Fibroblast of skin of right quadriceps (primary cell): ENCODE data around the gene ITGB2.

Experiments
- DNase-seq: peaks from one replicate; pipeline ENCODE4 v3.0.0-alpha.2; 2013

Gene ITGB2

DNA sequence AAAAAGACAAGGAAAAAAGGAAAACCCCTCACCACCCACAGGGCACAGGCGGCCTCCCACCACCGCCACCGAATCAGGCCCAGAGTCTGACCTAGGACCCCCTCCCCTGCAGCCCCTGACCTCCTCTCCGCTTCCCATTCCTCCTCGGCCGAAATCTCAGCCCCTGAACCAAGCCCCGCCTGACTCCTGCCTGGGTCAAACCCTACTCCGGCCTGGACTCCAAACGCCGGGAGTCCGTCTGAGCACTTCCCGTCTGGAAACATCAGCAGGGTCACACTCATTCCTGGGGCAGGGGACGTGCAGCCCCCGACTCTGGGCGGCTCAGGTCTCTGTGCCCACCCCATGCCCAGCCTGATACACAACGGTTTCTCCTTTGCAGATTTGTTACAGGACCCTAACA is 76.4 kb downstream of the ITGB2 start:
- no peak for DNase-seq

DNA sequence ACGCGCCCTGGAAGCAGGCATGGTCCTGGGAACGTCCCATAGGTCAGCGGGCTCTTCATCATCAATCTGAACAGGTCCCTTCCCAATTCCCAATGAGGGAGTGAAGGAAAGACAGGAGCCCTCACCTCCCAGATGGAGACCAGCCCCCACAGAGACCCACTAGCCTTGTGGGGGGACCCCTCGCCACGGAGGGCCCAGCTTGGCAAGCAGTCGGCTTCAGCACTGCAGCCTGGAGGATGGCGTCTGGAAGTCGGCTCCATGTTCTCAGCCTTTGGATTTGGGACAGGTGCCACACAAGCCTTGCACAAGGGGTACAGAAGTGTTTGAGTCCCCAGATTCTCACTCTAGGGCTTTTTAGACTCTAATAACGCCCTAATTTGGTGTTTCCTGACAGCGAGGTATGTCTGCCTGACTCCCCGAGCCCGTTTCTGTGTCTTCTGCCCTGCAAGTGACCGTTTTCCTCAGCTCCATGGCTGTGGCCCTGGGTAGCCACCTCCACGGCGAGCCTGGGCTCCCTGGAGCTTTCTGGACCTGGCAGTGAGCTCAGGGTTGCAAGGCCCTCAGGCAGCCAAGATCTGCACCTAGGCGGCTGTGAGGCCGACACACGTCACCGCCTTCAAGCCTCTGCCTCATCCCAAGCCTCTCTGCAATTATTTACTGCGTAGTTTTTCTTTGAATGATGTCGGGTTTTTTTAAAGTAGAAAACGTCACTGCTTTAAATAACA is 77.8 kb downstream of the ITGB2 start:
- DNase-seq = no peak

DNA sequence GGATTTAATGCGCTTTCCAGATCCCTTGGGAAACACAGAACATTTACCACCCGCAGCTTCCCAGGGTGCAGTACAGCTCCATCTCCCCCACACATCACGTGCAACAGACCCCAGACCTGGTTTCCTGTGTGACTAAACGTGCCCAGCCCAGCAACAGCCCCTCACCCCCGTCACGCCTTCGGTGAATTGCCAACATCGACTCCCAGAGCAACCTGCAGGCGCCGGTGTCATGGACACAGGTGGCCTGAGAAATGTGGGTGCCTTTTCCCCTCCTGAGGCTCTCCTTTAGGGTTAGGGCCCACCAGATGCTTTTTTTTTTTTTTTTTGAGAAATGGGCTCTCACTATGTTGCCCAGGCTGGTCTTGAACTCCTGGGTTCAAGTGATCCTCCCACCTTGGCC is 78.6 kb downstream of the ITGB2 start:
- no peak for DNase-seq

DNA sequence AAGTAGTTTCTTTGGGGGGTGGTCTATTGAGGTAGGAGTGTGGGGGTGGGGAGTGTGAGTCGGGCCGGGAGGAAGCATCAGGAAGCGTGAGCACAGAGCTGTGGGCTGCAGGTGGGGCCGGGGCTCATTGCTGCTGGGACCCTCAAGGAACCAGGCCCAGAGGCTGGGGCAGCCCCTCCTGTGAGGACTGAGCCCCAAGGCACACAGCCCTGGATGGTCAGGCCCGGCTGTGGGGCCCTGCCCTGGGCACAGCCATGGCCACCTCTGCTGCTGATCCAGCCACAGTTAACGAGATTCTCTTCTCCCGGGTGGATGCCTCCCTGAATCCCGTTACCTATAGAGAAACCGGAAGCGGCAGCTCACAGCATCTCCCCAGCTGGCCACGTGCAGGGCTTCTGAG is 79.9 kb downstream of the ITGB2 start:
- DNase-seq = no peak

DNA sequence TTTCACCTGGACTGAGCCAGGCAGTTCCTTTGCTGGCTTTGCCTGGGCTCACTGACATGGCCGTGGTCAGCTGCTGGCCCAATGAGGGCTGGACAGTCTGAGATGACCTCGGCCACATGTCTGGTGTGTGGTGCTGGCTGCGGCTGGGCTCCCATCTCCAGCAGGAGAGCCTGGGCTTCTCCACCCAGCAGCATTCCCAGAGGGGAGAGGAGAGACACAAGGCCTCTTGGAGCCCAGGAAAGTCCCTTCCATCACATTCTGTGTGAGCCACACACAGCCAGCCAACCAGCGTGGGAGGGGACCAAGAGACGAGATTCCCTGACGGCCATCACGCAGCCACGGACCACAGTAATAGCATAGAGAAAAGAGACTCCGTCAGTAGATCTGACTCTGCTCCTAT is 81.7 kb downstream of the ITGB2 start:
- no peak for DNase-seq

DNA sequence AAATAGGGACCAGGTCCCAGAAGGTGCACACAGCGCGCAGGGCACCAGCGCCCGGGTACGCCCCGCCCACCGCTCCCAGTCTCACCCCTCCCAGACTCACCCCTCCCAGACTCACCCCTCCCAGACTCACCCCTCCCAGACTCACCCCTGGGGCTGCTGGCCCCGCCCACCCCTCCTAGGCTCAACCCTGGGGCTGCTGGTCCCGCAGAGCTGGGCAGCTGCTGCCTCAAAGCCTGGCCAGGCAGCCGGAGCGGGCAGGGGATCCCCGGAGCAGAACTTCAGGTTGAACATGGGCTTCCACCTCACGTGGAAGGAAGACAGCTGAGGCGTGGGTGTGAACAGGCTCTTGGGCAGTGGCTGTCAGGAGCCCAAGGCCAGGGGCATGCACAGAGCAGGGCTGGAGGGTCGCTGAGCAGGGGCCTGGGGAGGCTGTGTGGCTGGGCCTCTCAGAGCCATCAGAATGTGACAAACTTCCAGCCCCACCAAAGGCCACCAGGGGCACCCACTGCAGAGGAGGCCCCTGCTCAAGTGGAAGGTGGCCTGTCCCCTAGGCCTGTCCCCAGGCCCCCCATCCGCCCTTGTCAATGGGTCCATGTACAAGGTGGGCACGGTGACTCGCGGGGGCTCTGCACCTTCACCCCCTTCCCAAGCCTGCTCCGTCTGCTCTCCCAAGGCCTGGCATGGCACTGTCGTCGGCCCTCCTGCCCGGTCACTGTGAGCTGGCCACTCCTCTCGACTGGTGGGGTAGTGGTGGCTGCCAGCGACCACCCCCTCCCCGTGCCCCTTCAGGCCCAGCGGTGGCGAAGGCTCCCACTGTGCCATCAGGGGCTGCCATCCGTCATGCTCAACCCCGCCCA is 82.4 kb downstream of the ITGB2 start:
- DNase-seq = no peak

DNA sequence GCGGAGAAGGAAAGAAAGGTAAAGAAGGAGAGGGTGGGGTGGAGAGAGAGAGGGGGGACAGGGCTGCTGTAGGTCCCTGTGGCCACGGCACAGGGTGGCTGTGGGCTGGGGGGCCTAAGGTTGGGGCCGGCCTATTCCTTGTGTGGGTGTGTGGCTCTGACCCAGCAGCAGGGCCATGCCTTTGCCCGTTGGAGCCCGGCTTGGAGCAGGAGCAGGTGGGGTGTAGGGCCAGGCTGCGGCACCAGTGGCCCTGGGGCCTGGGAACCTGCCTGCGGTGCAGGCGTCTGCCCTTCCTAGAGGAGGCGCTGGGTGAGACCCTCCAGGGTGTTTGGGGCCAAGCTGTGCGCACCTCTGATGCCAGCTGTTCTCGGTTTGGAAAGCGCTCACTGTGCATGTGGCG is 83.2 kb downstream of the ITGB2 start:
- no peak for DNase-seq

DNA sequence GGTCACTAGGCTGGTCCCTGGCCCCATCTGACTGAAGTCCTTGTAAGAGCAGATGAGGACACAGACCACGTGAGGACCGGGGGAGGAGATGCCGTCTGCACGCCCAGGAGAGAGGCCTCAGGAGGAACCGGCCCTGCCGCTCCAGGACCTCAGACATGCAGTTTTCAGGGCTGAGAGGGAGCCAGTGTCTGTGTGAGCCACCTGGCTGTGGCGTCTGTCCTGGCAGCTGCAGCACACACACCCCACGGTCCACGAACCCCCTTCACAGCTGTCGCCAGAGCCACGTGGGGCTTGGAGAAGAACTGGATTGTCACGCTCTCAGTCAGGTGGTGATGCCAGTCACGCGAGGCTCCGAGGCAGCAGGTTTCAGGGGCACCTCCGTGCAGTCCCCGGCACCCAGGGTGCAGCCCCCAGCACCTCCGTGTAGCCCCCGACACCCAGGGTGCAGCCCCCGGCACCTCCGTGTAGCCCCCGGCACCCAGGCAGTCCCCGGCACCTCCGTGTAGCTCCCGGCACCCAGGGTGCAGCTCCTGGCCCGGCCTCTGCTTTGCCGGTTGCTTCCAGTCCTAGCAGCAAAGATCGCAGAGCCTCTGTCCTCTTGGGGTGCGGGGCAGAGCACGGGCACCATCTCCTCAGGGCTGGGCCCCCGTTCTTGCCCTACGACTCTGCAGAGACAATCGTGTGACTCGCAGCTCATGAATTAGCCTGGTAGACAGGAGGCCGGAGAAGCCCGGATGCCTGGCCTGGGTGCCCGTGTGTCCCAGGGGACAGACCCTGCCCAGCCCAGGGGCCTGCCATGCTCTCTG is 83.8 kb downstream of the ITGB2 start:
- peak; percentile 19 for DNase-seq

DNA sequence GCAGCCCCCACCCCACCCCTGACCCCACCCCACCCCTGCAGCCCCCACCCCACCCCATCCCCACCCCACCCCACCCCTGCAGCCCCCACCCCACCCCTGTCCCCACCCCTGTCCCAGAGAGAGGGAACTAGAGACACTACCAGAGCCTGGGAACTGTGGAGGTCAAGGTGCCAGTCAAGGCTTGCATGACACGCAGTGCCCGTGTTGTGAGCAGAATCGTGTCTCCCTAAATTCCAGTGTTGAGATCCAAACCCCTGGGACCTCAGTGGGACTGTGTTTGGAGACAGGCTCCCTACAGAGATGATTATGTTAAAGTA is 84.4 kb downstream of the ITGB2 start:
- DNase-seq = no peak
